Measurements from ENCODE around the gene MAD1L1.

MAD1L1 gene

GRCh38 chr7:1851721-1852516 lies 380.8 kb downstream of the MAD1L1 start:
- no peak for DNase-seq (ENCODE audit: low read depth, low spot score)
- in situ Hi-C loops (cut with HindIII; ENCODE audit: low sequenced_read_pairs), result no loop called here
- no peak overlapping the region for H3K4me3 ChIP-seq (ENCODE audit: low read depth, low read length)
- TF ChIP-seq CTCF (IDR thresholded peaks at IDR 0.05; ENCODE audit: low read depth, low read length), result no peak

GRCh38 chr7:1850976-1851571 lies 381.7 kb downstream of the MAD1L1 start:
- no peak for TF ChIP-seq CTCF (IDR thresholded peaks at IDR 0.05; ENCODE audit: low read depth, low read length)

GRCh38 chr7:1850111-1850975 lies 382.4 kb downstream of the MAD1L1 start:
- no peak for DNase-seq (ENCODE audit: low read depth, low spot score)
- H3K4me3 ChIP-seq (ENCODE audit: low read depth, low read length), result no peak overlapping the region
- in situ Hi-C loops (cut with HindIII; ENCODE audit: low sequenced_read_pairs), result no loop called here
- no peak for TF ChIP-seq CTCF (IDR thresholded peaks at IDR 0.05; ENCODE audit: low read depth, low read length)

More at GRCh38 chr7:1850976-1851571, 381.7 kb downstream of the MAD1L1 start:
- H3K4me3 ChIP-seq (ENCODE audit: low read depth, low read length), result no peak overlapping the region
- in situ Hi-C loops (cut with HindIII; ENCODE audit: low sequenced_read_pairs), result no loop called here
- no peak for DNase-seq (ENCODE audit: low read depth, low spot score)

GRCh38 chr7:1849351-1850041 lies 383.2 kb downstream of the MAD1L1 start:
- no peak for DNase-seq (ENCODE audit: low read depth, low spot score)
- no peak for TF ChIP-seq CTCF (IDR thresholded peaks at IDR 0.05; ENCODE audit: low read depth, low read length)
- in situ Hi-C loops (cut with HindIII; ENCODE audit: low sequenced_read_pairs), result no loop called here
- H3K4me3 ChIP-seq (ENCODE audit: low read depth, low read length), result no peak overlapping the region

GRCh38 chr7:1848911-1849311 lies 383.8 kb downstream of the MAD1L1 start:
- in situ Hi-C loops (cut with HindIII; ENCODE audit: low sequenced_read_pairs), result no loop called here

More at GRCh38 chr7:1848911-1849311, 383.8 kb downstream of the MAD1L1 start:
- DNase-seq (ENCODE audit: low read depth, low spot score), result no peak
- TF ChIP-seq CTCF (IDR thresholded peaks at IDR 0.05; ENCODE audit: low read depth, low read length), result no peak
- H3K4me3 ChIP-seq (ENCODE audit: low read depth, low read length), result no peak overlapping the region
